HepG2 (cell line): ENCODE measurements around the gene PRKAR1B. TPM values are rescaled to one million over a fixed set of nuclear protein-coding genes. Genes with fewer than 3 reads are reported as not detected.

Source experiments
- AHDC1 ChIP-seq: sonication (generic); formaldehyde crosslinking; IDR thresholded peaks from 2 replicates; pipeline ENCODE4 v1.5.1; 2020; ENCODE audit warnings: mild to moderate bottlenecking, missing genetic modification reagents, borderline replicate concordance
- AHR ChIP-seq: IDR thresholded peaks from 2 replicates; pipeline ENCODE4 v1.6.1; 2018; ENCODE audit warnings: missing genetic modification reagents, missing compliant biosample characterization
- ARID3A ChIP-seq: IDR thresholded peaks from 2 replicates; pipeline ENCODE4 v1.6.1; 2012; ENCODE audit warnings: low read depth, low read length, improper control_type of control experiment
- CEBPG ChIP-seq: IDR thresholded peaks from 2 replicates; pipeline ENCODE4 v1.6.1; 2016
- CENPX ChIP-seq: sonication (generic); formaldehyde crosslinking; IDR thresholded peaks from 2 replicates; pipeline ENCODE4 v1.9.0; 2021; ENCODE audit warnings: mild to moderate bottlenecking, missing genetic modification reagents, moderate library complexity
- CREM ChIP-seq, 2 experiments: sonication (generic) in 1 of 2; formaldehyde crosslinking in 1 of 2; IDR thresholded peaks; 2 replicates each; pipeline versions ENCODE4 v1.4.0 to v1.6.1; 2016 to 2020; ENCODE audit warnings: antibody characterized with exemption in 1 of 2, mild to moderate bottlenecking in 1 of 2, missing genetic modification reagents in 1 of 2
- FIP1L1 ChIP-seq: fragments of 200-400 bp; formaldehyde crosslinking; IDR thresholded peaks from 2 replicates; pipeline ENCODE4 v1.6.1; 2018; ENCODE audit warnings: low read depth, mild to moderate bottlenecking, low read length, moderate library complexity, borderline replicate concordance; ENCODE audit not compliant: insufficient read depth
- FOXK1 ChIP-seq: sonication (generic); formaldehyde crosslinking; IDR thresholded peaks from 2 replicates; pipeline ENCODE4 v1.4.0; 2020; ENCODE audit warnings: low read depth, missing genetic modification reagents, borderline replicate concordance
- HES4 ChIP-seq: sonication (generic); formaldehyde crosslinking; IDR thresholded peaks from 2 replicates; pipeline ENCODE4 v1.9.0; 2021; ENCODE audit warnings: mild to moderate bottlenecking, missing genetic modification reagents, borderline replicate concordance
- IRF9 ChIP-seq: sonication (generic); formaldehyde crosslinking; IDR thresholded peaks from 2 replicates; pipeline ENCODE4 v1.8.0; 2022; ENCODE audit warnings: missing genetic modification reagents, mild to moderate bottlenecking, borderline replicate concordance
- MAZ ChIP-seq, 2 experiments: sonication (generic) in 1 of 2; formaldehyde crosslinking in 1 of 2; IDR thresholded peaks; 2 replicates each; pipeline versions ENCODE4 v1.5.0 to v1.6.1; 2012 to 2020; ENCODE audit warnings: low read depth in 2 of 2, mild to moderate bottlenecking in 2 of 2, borderline replicate concordance in 1 of 2, improper control_type of control experiment in 1 of 2, low read length in 1 of 2, missing genetic modification reagents in 1 of 2, moderate library complexity in 1 of 2
- RBAK ChIP-seq: sonication (generic); formaldehyde crosslinking; IDR thresholded peaks from 2 replicates; pipeline ENCODE4 v1.5.1; 2020; ENCODE audit warnings: mild to moderate bottlenecking, missing genetic modification reagents
- XBP1 ChIP-seq: sonication (generic); formaldehyde crosslinking; IDR thresholded peaks from 2 replicates; pipeline ENCODE4 v1.5.0; 2020; ENCODE audit warnings: missing genetic modification reagents
- ZNF121 ChIP-seq: sonication (generic); formaldehyde crosslinking; IDR thresholded peaks from 2 replicates; pipeline ENCODE4 v1.5.0; 2020; ENCODE audit warnings: mild to moderate bottlenecking, missing genetic modification reagents
- ZNF639 ChIP-seq: conservative IDR thresholded peaks from 2 replicates; pipeline ENCODE4 v1.6.1; 2018; ENCODE audit warnings: missing genetic modification reagents
- polyA plus RNA-seq, 8 experiments: library from polyadenylated mRNA; depleted of rRNA in 3 of 8; stranded (reverse) in 7 of 8; unstranded in 1 of 8; fragments of >200 nt; fragmentation: Illumina TruSeq in 4 of 8; extraction: Trizol in 4 of 8; gene quantifications; 2 replicates each; pipeline versions ENCODE4 v1.2.1 to v1.2.3, GENCODE V29; 2011 to 2016; ENCODE audit warnings: low read depth in 4 of 8, missing spikeins in 1 of 8, mixed read lengths in 1 of 8; ENCODE audit not compliant: insufficient read depth in 1 of 8
- total RNA-seq, 5 experiments: library from RNA; depleted of rRNA; stranded (reverse); fragments of >200 nt; fragmentation: Illumina TruSeq; extraction: Trizol; gene quantifications; 2 replicates each; pipeline ENCODE4 v1.2.3, GENCODE V29; 2016; ENCODE audit warnings: low read depth in 1 of 5

Gene PRKAR1B
- total and polyA plus RNA-seq, 2 of the 13 experiments (the other 11 are each of a cell fraction or from before 2014, with no cell fraction given): 7.9 to 28.2 TPM

- TF ChIP-seq ZNF639 (CRISPR knock-in tag): no peak
- peak; percentile 21; the same call in 1 of the 2 replicates for TF ChIP-seq FOXK1 (CRISPR knock-in tag)
- no peak for TF ChIP-seq ZNF121 (CRISPR knock-in tag)
- TF ChIP-seq MAZ (IDR thresholded peaks at IDR 0.05; ENCODE audit: borderline replicate concordance, low read depth, low read length): peak; percentile 39; the same call in 1 of the 2 replicates
- TF ChIP-seq MAZ (CRISPR knock-in tag; IDR thresholded peaks at IDR 0.05; ENCODE audit: low read depth): peak; percentile 72; the same call in 1 of the 2 replicates
- no peak for TF ChIP-seq CENPX
- no peak for TF ChIP-seq RBAK (CRISPR knock-in tag)
- no peak for TF ChIP-seq CEBPG (CRISPR knock-in tag)
- no peak for TF ChIP-seq IRF9 (CRISPR knock-in tag)
- peak; percentile 63; the same call in 1 of the 2 replicates for TF ChIP-seq AHDC1
- TF ChIP-seq XBP1 (CRISPR knock-in tag): no peak
- TF ChIP-seq FIP1L1: no peak
- no peak for TF ChIP-seq AHR (CRISPR knock-in tag)
- TF ChIP-seq ARID3A: no peak
- peak; percentile 77 for TF ChIP-seq CREM (IDR thresholded peaks at IDR 0.05)
- TF ChIP-seq CREM (CRISPR knock-in tag; IDR thresholded peaks at IDR 0.05): no peak
- TF ChIP-seq HES4 (CRISPR knock-in tag): no peak
Observed at GRCh38 chr7:503575-504111, 223.4 kb downstream of the PRKAR1B start (continued).
